Panc1 (cell line): ENCODE data around the gene TACC2. TPM values are rescaled to one million over a fixed set of nuclear protein-coding genes. Genes with fewer than 3 reads are reported as not detected.

Source experiments
- ATAC-seq: fragments of 200-7000 bp; cut with Tn5 transposase; 2 replicates; pipeline ENCODE4 v1.9.1; 2020; ENCODE audit warnings: mild to moderate bottlenecking, moderate library complexity
- BruUV-seq: library from RNA; stranded (reverse); fragments of 400-500 nt; replicated peaks from 2 replicates; lab custom pipeline; 2021; lab: Mats Ljungman, UMichigan
- CTCF ChIA-PET: fragments of 300-600 bp; sonication (Branson Sonifier 250); formaldehyde crosslinking; loops from one replicate; lab custom pipeline; 2022; ENCODE audit warnings: antibody characterized with exemption; lab: Charles Lee
- POLR2A ChIA-PET: fragments of 300-600 bp; sonication (Branson Sonifier 250); formaldehyde crosslinking; loops from one replicate; lab custom pipeline; 2022; ENCODE audit warnings: antibody characterized with exemption; lab: Charles Lee
- DNase-seq: peaks from one replicate; pipeline ENCODE4 v3.0.0-alpha.2; 2010; ENCODE audit warnings: low read depth, low spot score
- H3K27ac ChIP-seq: 2 replicates; pipeline ENCODE4 v1.5.1; 2011; ENCODE audit warnings: mild to moderate bottlenecking, low read length, inconsistent platforms
- H3K27me3 ChIP-seq: fragments of 200-500 bp; sonication (Bioruptor generic); 2 replicates; pipeline ENCODE4 v1.6.0; 2014; ENCODE audit warnings: low read length, inconsistent platforms; ENCODE audit not compliant: control insufficient read depth, insufficient read depth
- H3K36me3 ChIP-seq: fragments of 200-500 bp; sonication (Bioruptor generic); 2 replicates; pipeline ENCODE4 v1.5.1; 2014; ENCODE audit warnings: inconsistent platforms, mild to moderate bottlenecking, low read length, moderate library complexity; ENCODE audit not compliant: control insufficient read depth, insufficient read depth
- H3K4me1 ChIP-seq: 2 replicates; pipeline ENCODE4 v1.5.1; 2011; ENCODE audit warnings: inconsistent platforms, mild to moderate bottlenecking, low read length, moderate library complexity; ENCODE audit not compliant: control insufficient read depth, insufficient read depth
- H3K4me3 ChIP-seq, 2 experiments: 2 replicates each; pipeline ENCODE4 v1.5.1; 2011 to 2012; ENCODE audit warnings: low read depth in 2 of 2, low read length in 2 of 2, mild to moderate bottlenecking in 2 of 2, inconsistent platforms in 1 of 2, moderate library complexity in 1 of 2
- H3K9me3 ChIP-seq: fragments of 200-500 bp; sonication (Bioruptor generic); 2 replicates; pipeline ENCODE4 v1.5.1; 2014; ENCODE audit warnings: low read depth, mild to moderate bottlenecking, inconsistent platforms, low read length, moderate library complexity; ENCODE audit not compliant: control insufficient read depth, insufficient read depth
- POLR2AphosphoS5 ChIP-seq: IDR thresholded peaks from 2 replicates; pipeline ENCODE4 v1.6.1; 2012; ENCODE audit warnings: mild to moderate bottlenecking, low read depth, low read length, moderate library complexity
- SIN3A ChIP-seq: IDR thresholded peaks from 2 replicates; pipeline ENCODE4 v1.6.1; 2012; ENCODE audit warnings: low read depth, mild to moderate bottlenecking, low read length, moderate library complexity, borderline replicate concordance; ENCODE audit not compliant: insufficient read depth
- TCF7L2 ChIP-seq: IDR thresholded peaks from 2 replicates; pipeline ENCODE4 v1.6.1; 2011; ENCODE audit warnings: mild to moderate bottlenecking, low read depth, low read length, inconsistent platforms
- in situ Hi-C: cut with HindIII; loops from 2 replicates; pipeline ENCODE4 v1.10.0; 2016; ENCODE audit warnings: low sequenced_read_pairs, low pct_unique_long_range_greater_than_20kb
- intact Hi-C: fragments of 100-400 bp; cut with micrococcal nuclease; formaldehyde crosslinking; loops from one replicate; pipeline ENCODE4 v1.10.0; 2022; ENCODE audit not compliant: unreplicated experiment
- total RNA-seq: library from RNA; stranded (reverse); gene quantifications from one replicate; pipeline ENCODE4 v1.2.1, GENCODE V29; 2021; ENCODE audit not compliant: unreplicated experiment
- TF ChIP-seq, protein P1 (sequence below): fragments of 450-650 bp; IDR thresholded peaks from 2 replicates; pipeline ENCODE4 v1.5.1; 2017; ENCODE audit warnings: mild to moderate bottlenecking
- TF ChIP-seq, protein P2 (sequence below), 2 experiments: IDR thresholded peaks; 2 replicates each; pipeline ENCODE4 v1.6.1; 2011 to 2012; ENCODE audit warnings: low read depth in 2 of 2, control low read depth in 1 of 2, low read length in 1 of 2, mild to moderate bottlenecking in 1 of 2, moderate library complexity in 1 of 2; ENCODE audit not compliant: insufficient read depth in 1 of 2

The TACC2 gene
- total RNA-seq, 1 experiment from 2014 or later, result 133 TPM

DNA sequence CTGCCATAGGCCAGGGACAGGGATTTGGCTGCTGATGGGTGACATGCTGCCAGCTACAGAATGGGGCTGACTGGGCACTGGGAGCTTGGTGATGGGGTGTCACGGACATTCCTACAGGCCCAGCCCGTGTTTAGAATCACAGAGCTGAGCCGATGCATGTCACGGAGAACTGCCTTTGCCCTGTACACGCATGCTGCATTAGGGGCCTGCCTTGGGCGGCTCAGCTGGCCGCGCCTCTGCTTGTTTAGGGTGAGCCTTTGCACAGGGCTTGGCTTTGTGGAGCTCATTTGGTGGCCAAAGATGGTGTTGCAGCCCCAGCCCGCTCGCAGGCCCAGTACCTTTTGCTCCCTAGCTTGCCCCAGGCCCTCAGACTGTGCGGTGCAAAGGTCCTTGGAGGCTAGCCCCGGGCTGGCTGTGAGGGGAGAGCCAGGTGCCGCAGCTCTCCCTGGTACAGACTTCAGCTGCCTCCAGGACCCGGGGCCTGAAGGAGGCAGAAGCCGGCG is 173.8 kb downstream of the TACC2 start:
- H3K4me1 ChIP-seq, result no peaks in the 10 kb centered on the region; the same call in 1 of the 2 replicates
- CTCF ChIA-PET, result interaction anchor here (0.6 to 1.1 kb wide), 3 partner anchors 9 to 890 kb away, joined by 3 read pairs; no protein-coding TSS in a partner anchor
- H3K9me3 ChIP-seq, result no peaks in the 10 kb centered on the region
- intact Hi-C loops, result no loop called here
- DNase-seq (no peak), ATAC-seq (peak; percentile 37; the same call in 1 of the 2 replicates)
- BruUV-seq, result no TSS peak
- POLR2A ChIA-PET, result no interaction called here
- no peak overlapping the region; a peak in 1 of 4 replicates for H3K4me3 ChIP-seq
- TF ChIP-seq, protein P1, sequence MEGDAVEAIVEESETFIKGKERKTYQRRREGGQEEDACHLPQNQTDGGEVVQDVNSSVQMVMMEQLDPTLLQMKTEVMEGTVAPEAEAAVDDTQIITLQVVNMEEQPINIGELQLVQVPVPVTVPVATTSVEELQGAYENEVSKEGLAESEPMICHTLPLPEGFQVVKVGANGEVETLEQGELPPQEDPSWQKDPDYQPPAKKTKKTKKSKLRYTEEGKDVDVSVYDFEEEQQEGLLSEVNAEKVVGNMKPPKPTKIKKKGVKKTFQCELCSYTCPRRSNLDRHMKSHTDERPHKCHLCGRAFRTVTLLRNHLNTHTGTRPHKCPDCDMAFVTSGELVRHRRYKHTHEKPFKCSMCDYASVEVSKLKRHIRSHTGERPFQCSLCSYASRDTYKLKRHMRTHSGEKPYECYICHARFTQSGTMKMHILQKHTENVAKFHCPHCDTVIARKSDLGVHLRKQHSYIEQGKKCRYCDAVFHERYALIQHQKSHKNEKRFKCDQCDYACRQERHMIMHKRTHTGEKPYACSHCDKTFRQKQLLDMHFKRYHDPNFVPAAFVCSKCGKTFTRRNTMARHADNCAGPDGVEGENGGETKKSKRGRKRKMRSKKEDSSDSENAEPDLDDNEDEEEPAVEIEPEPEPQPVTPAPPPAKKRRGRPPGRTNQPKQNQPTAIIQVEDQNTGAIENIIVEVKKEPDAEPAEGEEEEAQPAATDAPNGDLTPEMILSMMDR, result no peak
- TF ChIP-seq TCF7L2, result no peak
- in situ Hi-C loops, result no loop called here
- H3K36me3 ChIP-seq, result no peaks in the 10 kb centered on the region
- H3K27me3 ChIP-seq, result no peaks in the 10 kb centered on the region
- H3K27ac ChIP-seq, result no peak overlapping the region

DNA sequence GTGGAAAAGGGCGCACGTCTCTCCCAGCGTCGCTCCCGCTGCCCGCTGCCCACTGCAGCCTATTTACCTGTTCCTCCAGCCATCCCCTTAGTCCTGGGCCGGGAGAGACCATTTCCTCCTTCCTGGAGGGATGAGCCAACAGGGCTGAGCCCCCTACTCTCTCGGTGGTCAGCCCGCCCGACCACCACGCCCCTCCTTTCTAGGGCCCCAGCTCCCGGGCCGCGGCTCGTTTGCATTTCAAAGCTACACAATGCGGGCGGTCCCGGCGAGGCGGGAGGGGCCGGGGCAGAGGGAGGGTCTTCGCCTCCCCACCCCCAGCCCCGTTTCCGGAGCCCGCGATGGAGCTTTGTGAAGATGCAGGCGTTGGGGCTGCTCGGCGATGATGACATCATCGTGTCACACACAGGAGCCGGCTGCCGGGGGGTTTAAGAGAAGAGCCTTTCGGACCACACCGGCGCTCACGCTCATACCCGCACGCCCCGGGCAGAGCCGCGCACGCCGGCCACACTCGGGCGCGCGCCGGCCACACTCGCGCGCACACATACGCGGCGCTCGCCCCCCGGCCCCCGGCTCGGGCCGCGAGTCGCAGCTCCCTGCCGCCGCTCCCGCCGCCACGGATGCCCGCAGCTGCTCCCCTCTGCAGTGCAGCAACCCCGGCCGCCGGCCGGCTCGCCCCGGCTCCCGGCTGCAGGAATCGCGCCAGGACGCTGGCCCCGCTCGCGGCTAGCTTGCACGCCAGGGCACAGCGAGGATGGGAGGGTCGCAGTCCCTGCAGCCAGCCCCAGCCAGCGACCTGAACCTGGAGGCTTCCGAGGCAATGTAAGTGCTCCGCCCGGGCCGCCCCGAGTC is 174.4 kb downstream of the TACC2 start:
- ATAC-seq (no peak), DNase-seq (no peak)
- Histone ChIP-seq H3K36me3 (no peaks in the 10 kb centered on the region), H3K4me3 (peak overlapping the region in 1 of 2 experiments; percentile 29; a peak in 1 of 4 replicates), H3K27me3 (no peaks in the 10 kb centered on the region), H3K4me1 (no peaks in the 10 kb centered on the region; the same call in 1 of the 2 replicates), H3K27ac (no peak overlapping the region), H3K9me3 (no peaks in the 10 kb centered on the region)
- ChIA-PET POLR2A (no interaction called here), CTCF (interaction anchor here (0.6 kb wide), 1 partner anchor 889 kb away, joined by 3 read pairs; no protein-coding TSS in a partner anchor)
- no peak for TF ChIP-seq TCF7L2
- no peak for TF ChIP-seq SIN3A
- TF ChIP-seq, protein P1, result no peak
- TF ChIP-seq, protein P2, sequence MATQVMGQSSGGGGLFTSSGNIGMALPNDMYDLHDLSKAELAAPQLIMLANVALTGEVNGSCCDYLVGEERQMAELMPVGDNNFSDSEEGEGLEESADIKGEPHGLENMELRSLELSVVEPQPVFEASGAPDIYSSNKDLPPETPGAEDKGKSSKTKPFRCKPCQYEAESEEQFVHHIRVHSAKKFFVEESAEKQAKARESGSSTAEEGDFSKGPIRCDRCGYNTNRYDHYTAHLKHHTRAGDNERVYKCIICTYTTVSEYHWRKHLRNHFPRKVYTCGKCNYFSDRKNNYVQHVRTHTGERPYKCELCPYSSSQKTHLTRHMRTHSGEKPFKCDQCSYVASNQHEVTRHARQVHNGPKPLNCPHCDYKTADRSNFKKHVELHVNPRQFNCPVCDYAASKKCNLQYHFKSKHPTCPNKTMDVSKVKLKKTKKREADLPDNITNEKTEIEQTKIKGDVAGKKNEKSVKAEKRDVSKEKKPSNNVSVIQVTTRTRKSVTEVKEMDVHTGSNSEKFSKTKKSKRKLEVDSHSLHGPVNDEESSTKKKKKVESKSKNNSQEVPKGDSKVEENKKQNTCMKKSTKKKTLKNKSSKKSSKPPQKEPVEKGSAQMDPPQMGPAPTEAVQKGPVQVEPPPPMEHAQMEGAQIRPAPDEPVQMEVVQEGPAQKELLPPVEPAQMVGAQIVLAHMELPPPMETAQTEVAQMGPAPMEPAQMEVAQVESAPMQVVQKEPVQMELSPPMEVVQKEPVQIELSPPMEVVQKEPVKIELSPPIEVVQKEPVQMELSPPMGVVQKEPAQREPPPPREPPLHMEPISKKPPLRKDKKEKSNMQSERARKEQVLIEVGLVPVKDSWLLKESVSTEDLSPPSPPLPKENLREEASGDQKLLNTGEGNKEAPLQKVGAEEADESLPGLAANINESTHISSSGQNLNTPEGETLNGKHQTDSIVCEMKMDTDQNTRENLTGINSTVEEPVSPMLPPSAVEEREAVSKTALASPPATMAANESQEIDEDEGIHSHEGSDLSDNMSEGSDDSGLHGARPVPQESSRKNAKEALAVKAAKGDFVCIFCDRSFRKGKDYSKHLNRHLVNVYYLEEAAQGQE (IDR thresholded peaks at IDR 0.05; ENCODE audit: insufficient read depth in 1 of 2, low read depth in 2 of 2, low read length in 1 of 2), result no peak
- no peak for TF ChIP-seq POLR2AphosphoS5
- in situ Hi-C loops, result no loop called here
- no TSS peak for BruUV-seq
- intact Hi-C loops, result no loop called here
